Measurements from ENCODE around the gene JTB.
"Not testable (repeated sequence)": the region's sequence is repeated elsewhere in the genome, so short reads cannot be mapped to it uniquely, and the experiment has no call there.

JTB gene

GRCh38 chr1:153990468-153991150 is 13.1 kb upstream of the JTB start, which contains the start of gene RPS27:
Gene RPS27 (plus strand): TSS chr1:153990762. CDS start chr1:153990797, 35 bp downstream.
- TF ChIP-seq CTCF (IDR thresholded peaks at IDR 0.05; ENCODE audit: control extremely low read depth, extremely low read depth, low read depth, missing control alignments): no peak
- ChIA-PET POLR2A (interaction anchor here (0.5 to 2.3 kb wide), 33 partner anchors 8 to 455 kb away, joined by 3 to 25 read pairs (median 4); partner anchors contain the start of genes CHTOP, CREB3L4, CRTC2 and DENND4B), CTCF (interaction anchor here (1.0 to 2.4 kb wide), 4 partner anchors 13 to 194 kb away, joined by 3 to 9 read pairs (median 5); partner anchors contain the start of genes DENND4B, JTB and SLC39A1)
- DNase-seq (ENCODE audit: extremely low spot score): peak; percentile 95

DNA sequence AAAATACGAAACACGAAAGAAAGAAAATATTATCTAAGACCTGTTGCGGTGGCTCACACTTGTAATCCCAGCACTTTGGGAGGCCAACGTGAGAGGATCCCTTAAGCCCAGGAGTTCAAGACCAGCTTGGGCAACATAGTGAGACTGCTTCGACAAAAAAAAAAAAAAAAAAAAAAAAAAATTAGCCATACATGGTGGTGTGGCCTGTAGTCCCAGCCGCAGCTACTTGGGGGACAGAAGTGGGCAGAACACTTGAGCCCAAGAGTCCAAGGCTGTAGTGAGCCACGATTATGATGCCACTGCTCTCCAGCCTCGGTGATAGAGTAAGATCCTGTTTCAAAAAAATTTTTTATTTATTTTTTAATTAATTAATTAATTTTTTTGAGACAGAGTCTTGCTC is 10.1 kb upstream of the JTB start:
- DNase-seq (ENCODE audit: extremely low spot score): no peak
- no peak for TF ChIP-seq CTCF (IDR thresholded peaks at IDR 0.05; ENCODE audit: control extremely low read depth, extremely low read depth, low read depth, missing control alignments)
- POLR2A ChIA-PET: interaction anchor here (0.7 kb wide), 1 partner anchor 352 kb away, joined by 3 read pairs; no protein-coding TSS in a partner anchor
- CTCF ChIA-PET: interaction anchor here (0.7 to 4.1 kb wide), 37 partner anchors 10 to 1185 kb away, joined by 3 to 36 read pairs (median 4); partner anchors contain the start of genes CREB3L4, DENND4B, GATAD2B and ILF2

DNA sequence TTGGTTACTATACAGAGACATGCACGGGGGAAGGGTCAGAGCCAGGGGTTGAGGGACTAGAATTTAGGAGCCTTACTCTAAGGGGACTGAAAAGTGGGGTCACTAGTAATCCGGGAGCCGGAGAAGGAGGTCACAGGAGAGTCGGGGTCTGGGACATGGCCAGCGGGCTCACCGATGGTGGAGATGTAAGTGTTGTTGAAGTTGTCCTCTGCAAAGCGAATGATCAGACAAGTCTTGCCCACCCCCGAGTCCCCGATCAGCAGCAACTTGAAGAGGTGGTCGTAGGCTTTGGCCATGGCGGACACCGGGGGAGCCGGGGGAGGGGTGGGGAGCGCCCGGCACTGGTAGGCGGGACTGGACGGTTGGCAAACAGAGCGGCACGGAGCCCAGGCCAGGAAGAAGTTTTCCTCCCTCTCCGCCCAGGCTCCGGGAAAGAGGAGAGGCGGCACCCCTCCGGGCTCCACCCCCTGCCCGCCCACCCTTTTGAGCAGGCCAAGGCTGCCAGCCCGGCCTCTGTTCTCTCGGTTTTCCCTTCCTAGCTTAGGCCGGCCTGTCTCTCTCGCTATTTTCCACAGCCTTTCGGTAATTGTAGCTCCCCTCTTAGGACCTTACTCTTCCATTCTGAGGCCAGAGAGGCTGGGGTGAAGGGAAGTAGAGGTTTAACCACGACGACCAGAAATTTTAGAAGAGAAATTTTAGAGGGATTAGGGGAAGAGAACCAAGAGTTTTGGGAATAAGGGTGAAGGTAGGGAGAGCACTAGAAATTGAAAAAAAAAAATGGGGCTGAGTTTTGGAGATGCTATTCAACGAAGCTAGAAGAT is 8.7 kb upstream of the JTB start, which contains the start of gene RAB13:
RAB13 (minus strand) TSS at position 399 of the 821 bp plus-strand sequence; CDS start at position 296, 103 bp downstream.
- DNase-seq (ENCODE audit: extremely low spot score): peak; percentile 52
- no peak for TF ChIP-seq CTCF (IDR thresholded peaks at IDR 0.05; ENCODE audit: control extremely low read depth, extremely low read depth, low read depth, missing control alignments)
- ChIA-PET CTCF (interaction anchor here (0.6 to 4.1 kb wide), 37 partner anchors 9 to 476 kb away, joined by 3 to 36 read pairs (median 5); partner anchors contain the start of genes CREB3L4, DENND4B, GATAD2B and JTB), POLR2A (interaction anchor here (0.6 to 1.6 kb wide), 3 partner anchors 24 to 352 kb away, joined by 3 to 4 read pairs (median 3); partner anchors contain the start of gene CHTOP)

DNA sequence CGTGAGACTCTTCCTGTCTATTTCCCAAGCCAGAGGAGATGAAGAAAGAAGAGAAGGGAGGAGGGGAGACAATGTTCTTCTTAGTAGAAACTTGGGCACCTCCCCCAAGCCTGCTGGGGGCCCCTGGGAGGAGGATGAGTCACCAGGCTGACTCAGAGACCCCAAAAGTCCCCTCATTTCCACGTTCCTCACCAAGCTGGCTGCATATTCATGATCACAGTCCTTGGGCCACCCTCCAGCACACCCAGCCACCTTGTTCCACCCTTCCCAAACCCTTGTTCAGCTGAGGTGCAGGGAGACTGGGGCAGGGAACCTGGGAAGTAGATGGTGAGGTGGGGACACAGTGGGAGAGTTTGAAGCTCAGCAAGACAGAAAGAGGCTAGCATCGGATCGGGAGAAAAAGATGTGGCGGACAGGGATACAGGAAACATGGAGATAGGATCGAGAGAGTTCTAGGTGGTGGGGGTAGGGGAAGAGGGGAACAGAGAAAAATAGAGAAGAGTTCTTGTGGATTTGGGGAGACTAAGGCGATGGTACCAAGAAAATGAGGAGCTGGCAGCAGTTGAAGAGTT is 8.0 kb upstream of the JTB start:
- DNase-seq (ENCODE audit: extremely low spot score): no peak

GRCh38 chr1:153984123-153984894 is 6.8 kb upstream of the JTB start:
- DNase-seq (ENCODE audit: extremely low spot score): no peak
- ChIA-PET CTCF (interaction anchor here (0.9 to 4.1 kb wide), 7 partner anchors 8 to 307 kb away, joined by 3 to 33 read pairs (median 7); partner anchors contain the start of genes CREB3L4 and SLC39A1), POLR2A (no interaction called here)
- TF ChIP-seq CTCF (IDR thresholded peaks at IDR 0.05; ENCODE audit: control extremely low read depth, extremely low read depth, low read depth, missing control alignments): no peak

More for the DNA sequence above, 8.0 kb upstream of the JTB start:
- no peak for TF ChIP-seq CTCF (IDR thresholded peaks at IDR 0.05; ENCODE audit: control extremely low read depth, extremely low read depth, low read depth, missing control alignments)
- ChIA-PET CTCF (interaction anchor here (0.7 to 4.1 kb wide), 13 partner anchors 9 to 308 kb away, joined by 3 to 33 read pairs (median 8); partner anchors contain the start of genes CREB3L4 and SLC39A1), POLR2A (interaction anchor here (0.6 to 1.6 kb wide), 3 partner anchors 23 to 352 kb away, joined by 3 to 4 read pairs (median 3); partner anchors contain the start of gene CHTOP)

DNA sequence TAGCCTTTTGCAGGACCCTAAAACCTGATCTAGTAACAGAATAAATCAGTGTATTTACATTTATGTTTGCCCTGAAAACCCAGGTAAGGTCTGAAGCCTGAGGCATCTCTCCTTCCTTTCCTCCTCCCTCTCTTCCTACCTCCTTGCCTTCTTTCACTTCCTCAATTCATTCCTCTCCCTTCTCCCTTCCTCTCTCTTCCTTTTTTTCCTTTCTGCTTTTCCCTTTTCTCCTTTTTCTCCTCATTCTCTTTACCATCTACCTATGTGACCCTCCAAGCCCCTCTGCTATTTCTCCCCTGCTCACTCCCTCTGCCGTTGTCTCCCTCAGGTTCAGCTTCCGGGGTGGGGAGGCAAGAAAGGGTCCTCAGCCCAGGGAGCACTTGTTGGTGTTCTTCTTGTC is 4.3 kb upstream of the JTB start:
- DNase-seq (ENCODE audit: extremely low spot score); POLR2A ChIA-PET: not testable (repeated sequence)
- CTCF ChIA-PET: interaction anchor here (1.0 kb wide), 1 partner anchor 179 kb away, joined by 3 read pairs; no protein-coding TSS in a partner anchor

GRCh38 chr1:153979091-153979490 is 1.6 kb upstream of the JTB start:
- DNase-seq (ENCODE audit: extremely low spot score); POLR2A ChIA-PET: not testable (repeated sequence)
- CTCF ChIA-PET: interaction anchor here (2.1 to 4.4 kb wide), 3 partner anchors 8 to 182 kb away, joined by 12 to 36 read pairs (median 30); partner anchors contain the start of genes CREB3L4 and RAB13

Data from GM10248 (cell line).